ENCODE measurements around the gene ASF1B.
"Not testable (repeated sequence)": the region's sequence is repeated elsewhere in the genome, so short reads cannot be mapped to it uniquely, and the experiment has no call there.

GRCh38 chr19:14185691-14186090, 49.3 kb upstream of the ASF1B start:
- TF ChIP-seq POLR2A, CTCF (IDR thresholded peaks at IDR 0.05): not testable (repeated sequence)
